A549 (cell line): ENCODE measurements around the gene ZC3H12D. TPM values are rescaled to one million over a fixed set of nuclear protein-coding genes. Genes with fewer than 3 reads are reported as not detected.

Source experiments
- ATAC-seq, 2 experiments: fragments of 200-7000 bp in 1 of 2; fragments of >200 bp in 1 of 2; cut with Nextera tagmentation in 1 of 2; cut with Tn5 transposase in 1 of 2; 3 replicates each; pipeline versions ENCODE4 v1.8.0 to v1.9.1; 2018 to 2020; ENCODE audit warnings: mild to moderate bottlenecking in 1 of 2, moderate library complexity in 1 of 2
- CTCF ChIA-PET: fragments of 300-600 bp; sonication (Branson Sonifier 250); formaldehyde crosslinking; extraction: SDS; loops from one replicate; lab custom pipeline; 2021; ENCODE audit warnings: antibody characterized with exemption, inconsistent platforms; lab: Yijun Ruan, JAX
- POLR2A ChIA-PET: fragments of 350-600 bp; formaldehyde crosslinking; extraction: SDS; loops from one replicate; lab custom pipeline; 2021; ENCODE audit warnings: antibody characterized with exemption, inconsistent platforms; lab: Yijun Ruan, JAX
- DNase-seq, 2 experiments: peaks; one replicate each; pipeline versions ENCODE4 v3.0.0 to v3.0.0-alpha.2; 2011 to 2016; ENCODE audit warnings: low read depth in 1 of 2, low spot score in 1 of 2
- FAIRE-seq: peaks from 2 replicates; lab custom pipeline; 2011; peaks lifted over from hg19 to GRCh38; lab: Jason Lieb, UNC
- H3K27ac ChIP-seq, 2 experiments: fragments of >200 bp; sonication (Bioruptor Twin); formaldehyde crosslinking; 3 replicates each; pipeline ENCODE4 v1.5.1; 2016 to 2017
- H3K4me1 ChIP-seq: fragments of >200 bp; sonication (Bioruptor Twin); formaldehyde crosslinking; 3 replicates; pipeline ENCODE4 v1.6.1; 2016
- H3K4me2 ChIP-seq: fragments of >200 bp; sonication (Bioruptor Twin); formaldehyde crosslinking; 3 replicates; pipeline ENCODE4 v1.6.1; 2016
- H3K4me3 ChIP-seq: fragments of >200 bp; sonication (Bioruptor Twin); formaldehyde crosslinking; 3 replicates; pipeline ENCODE4 v1.5.1; 2016
- H3K9me3 ChIP-seq: fragments of >200 bp; sonication (Bioruptor Twin); formaldehyde crosslinking; 3 replicates; pipeline ENCODE4 v1.6.1; 2016
- CEBPB ChIP-seq, 2 experiments: fragments of >200 bp in 1 of 2; sonication (Bioruptor Twin) in 1 of 2; formaldehyde crosslinking in 1 of 2; IDR thresholded peaks; 2 replicates each; pipeline ENCODE4 v1.6.1; 2012 to 2016
- CHD4 ChIP-seq: fragments of 200-600 bp; sonication (generic); IDR thresholded peaks from 2 replicates; pipeline ENCODE4 v1.6.1; 2016; ENCODE audit warnings: antibody characterized with exemption, mild to moderate bottlenecking, borderline replicate concordance
- E2F6 ChIP-seq: IDR thresholded peaks from 2 replicates; pipeline ENCODE4 v1.6.1; 2012; ENCODE audit warnings: low read depth, borderline replicate concordance
- EHF ChIP-seq: fragments of 250-450 bp; sonication (Bioruptor Pico); IDR thresholded peaks from 2 replicates; pipeline ENCODE4 v1.5.0; 2020; ENCODE audit warnings: mild to moderate bottlenecking
- EHMT2 ChIP-seq: fragments of 200-600 bp; sonication (generic); IDR thresholded peaks from 2 replicates; pipeline ENCODE4 v1.6.1; 2016; ENCODE audit warnings: antibody characterized with exemption, low read depth, mild to moderate bottlenecking, moderate library complexity
- FOSL2 ChIP-seq, 2 experiments: fragments of 450-650 bp in 1 of 2; fragments of >200 bp in 1 of 2; sonication (Bioruptor Twin) in 1 of 2; formaldehyde crosslinking; IDR thresholded peaks; 2 replicates each; pipeline versions ENCODE4 v1.5.0 to v1.6.1; 2016 to 2020; ENCODE audit warnings: mild to moderate bottlenecking in 1 of 2, moderate library complexity in 1 of 2
- GATA3 ChIP-seq: IDR thresholded peaks from 2 replicates; pipeline ENCODE4 v1.6.1; 2012; ENCODE audit warnings: borderline replicate concordance
- HDAC2 ChIP-seq: fragments of 200-600 bp; sonication (generic); IDR thresholded peaks from 2 replicates; pipeline ENCODE4 v1.6.1; 2016
- HEYL ChIP-seq: fragments of 250-450 bp; sonication (Bioruptor Pico); IDR thresholded peaks from 2 replicates; pipeline ENCODE4 v1.8.0; 2021; ENCODE audit warnings: mild to moderate bottlenecking, moderate library complexity
- JUNB ChIP-seq: fragments of >200 bp; sonication (Bioruptor Twin); formaldehyde crosslinking; IDR thresholded peaks from 2 replicates; pipeline ENCODE4 v1.6.1; 2016
- KDM5A ChIP-seq: fragments of 200-600 bp; sonication (generic); IDR thresholded peaks from 2 replicates; pipeline ENCODE4 v1.6.1; 2016; ENCODE audit warnings: antibody characterized with exemption, mild to moderate bottlenecking
- MAFK ChIP-seq: fragments of 450-650 bp; IDR thresholded peaks from 2 replicates; pipeline ENCODE4 v1.6.1; 2014; ENCODE audit not compliant: partially characterized antibody
- MAX ChIP-seq: IDR thresholded peaks from 2 replicates; pipeline ENCODE4 v1.6.1; 2012
- MAZ ChIP-seq: fragments of 150-350 bp; IDR thresholded peaks from 2 replicates; pipeline ENCODE4 v1.6.1; 2014; ENCODE audit warnings: antibody characterized with exemption, low read depth, low read length, borderline replicate concordance
- NFE2L2 ChIP-seq: fragments of 150-350 bp; conservative IDR thresholded peaks from 2 replicates; pipeline ENCODE4 v1.6.1; 2014; ENCODE audit warnings: low read length
- NPAS2 ChIP-seq: fragments of 250-450 bp; sonication (Bioruptor Pico); IDR thresholded peaks from 2 replicates; pipeline ENCODE4 v1.8.0; 2022; ENCODE audit warnings: mild to moderate bottlenecking, moderate library complexity, borderline replicate concordance
- NR3C1 ChIP-seq: fragments of >200 bp; sonication (Bioruptor Twin); formaldehyde crosslinking; IDR thresholded peaks from 3 replicates; pipeline ENCODE4 v1.6.1; 2017
- PHF8 ChIP-seq: fragments of 200-600 bp; sonication (generic); IDR thresholded peaks from 2 replicates; pipeline ENCODE4 v1.6.1; 2016; ENCODE audit warnings: low read depth, mild to moderate bottlenecking, antibody characterized with exemption, moderate library complexity, borderline replicate concordance
- POLR2AphosphoS2 ChIP-seq: conservative IDR thresholded peaks from 2 replicates; pipeline ENCODE4 v1.6.1; 2012; ENCODE audit warnings: low read length, improper control_type of control experiment, inconsistent platforms
- RARB ChIP-seq: fragments of 250-450 bp; sonication (Bioruptor Pico); IDR thresholded peaks from 2 replicates; pipeline ENCODE4 v1.8.0; 2021; ENCODE audit warnings: mild to moderate bottlenecking, moderate library complexity
- SREBF2 ChIP-seq: fragments of 450-650 bp; IDR thresholded peaks from 2 replicates; pipeline ENCODE4 v1.6.1; 2014; ENCODE audit warnings: mild to moderate bottlenecking, moderate library complexity
- TFCP2L1 ChIP-seq: fragments of 250-450 bp; sonication (Bioruptor Pico); IDR thresholded peaks from 2 replicates; pipeline ENCODE4 v1.5.0; 2021; ENCODE audit warnings: mild to moderate bottlenecking
- TP53 ChIP-seq: fragments of 250-450 bp; sonication (Bioruptor Pico); IDR thresholded peaks from 2 replicates; pipeline ENCODE4 v1.5.0; 2021; ENCODE audit warnings: mild to moderate bottlenecking, moderate library complexity
- ZC3H11A ChIP-seq: fragments of 450-650 bp; IDR thresholded peaks from 2 replicates; pipeline ENCODE4 v1.6.1; 2014; ENCODE audit warnings: antibody characterized with exemption, mild to moderate bottlenecking
- ZFP36 ChIP-seq: fragments of 450-650 bp; IDR thresholded peaks from 2 replicates; pipeline ENCODE4 v1.6.1; 2014; ENCODE audit warnings: borderline replicate concordance; ENCODE audit not compliant: partially characterized antibody
- WGBS: methylation state at CpG from one replicate; pipeline ENCODE4 v1.1.6; 2017; ENCODE audit errors: missing lambda C conversion rate; 5-methylcytosine and 5-hydroxymethylcytosine counted together
- polyA plus RNA-seq, 4 experiments: library from polyadenylated mRNA; depleted of rRNA in 3 of 4; stranded (reverse); fragments of >200 nt; fragmentation: RNase III in 1 of 4; extraction: RNeasy Plus Mini Kit Qiagen cat#74134 plus additional on column Dnase treatment in 1 of 4; gene quantifications; 2 replicates in 3 of 4; 3 replicates in 1 of 4; pipeline ENCODE4 v1.2.3, GENCODE V29; 2011 to 2017
- TF ChIP-seq, protein P1 (sequence below): fragments of >200 bp; sonication (Bioruptor Twin); formaldehyde crosslinking; IDR thresholded peaks from 3 replicates; pipeline ENCODE4 v1.5.1; 2016

ZC3H12D gene
- polyA plus RNA-seq, 2 of the 4 experiments (the other 2 are of a cell fraction), result 0.04 to 0.12 TPM

- H3K4me3 ChIP-seq, result no peak overlapping the region
- FAIRE-seq (no peak), DNase-seq (no peak), ATAC-seq (no peak)
- no peaks in the 10 kb centered on the region for H3K9me3 ChIP-seq
- ChIA-PET CTCF (interaction anchor here (0.7 to 0.9 kb wide), 2 partner anchors 28 to 29 kb away, joined by 3 to 4 read pairs; no protein-coding TSS in a partner anchor), POLR2A (no interaction called here)
- peaks cover 17% of the 10 kb centered on the region for H3K4me1 ChIP-seq
- 84% methylated on average over 3 of the region's 3 CpGs for WGBS
- no peak overlapping the region for H3K4me2 ChIP-seq
- H3K27ac ChIP-seq, result no peak overlapping the region
- no peak for TF ChIP-seq TP53
- TF ChIP-seq NR3C1, result no peak
- TF ChIP-seq GATA3, result no peak
- no peak for TF ChIP-seq SREBF2
- no peak for TF ChIP-seq HDAC2
- no peak for TF ChIP-seq ZFP36
- TF ChIP-seq, protein P1, sequence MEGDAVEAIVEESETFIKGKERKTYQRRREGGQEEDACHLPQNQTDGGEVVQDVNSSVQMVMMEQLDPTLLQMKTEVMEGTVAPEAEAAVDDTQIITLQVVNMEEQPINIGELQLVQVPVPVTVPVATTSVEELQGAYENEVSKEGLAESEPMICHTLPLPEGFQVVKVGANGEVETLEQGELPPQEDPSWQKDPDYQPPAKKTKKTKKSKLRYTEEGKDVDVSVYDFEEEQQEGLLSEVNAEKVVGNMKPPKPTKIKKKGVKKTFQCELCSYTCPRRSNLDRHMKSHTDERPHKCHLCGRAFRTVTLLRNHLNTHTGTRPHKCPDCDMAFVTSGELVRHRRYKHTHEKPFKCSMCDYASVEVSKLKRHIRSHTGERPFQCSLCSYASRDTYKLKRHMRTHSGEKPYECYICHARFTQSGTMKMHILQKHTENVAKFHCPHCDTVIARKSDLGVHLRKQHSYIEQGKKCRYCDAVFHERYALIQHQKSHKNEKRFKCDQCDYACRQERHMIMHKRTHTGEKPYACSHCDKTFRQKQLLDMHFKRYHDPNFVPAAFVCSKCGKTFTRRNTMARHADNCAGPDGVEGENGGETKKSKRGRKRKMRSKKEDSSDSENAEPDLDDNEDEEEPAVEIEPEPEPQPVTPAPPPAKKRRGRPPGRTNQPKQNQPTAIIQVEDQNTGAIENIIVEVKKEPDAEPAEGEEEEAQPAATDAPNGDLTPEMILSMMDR, result no peak
- TF ChIP-seq EHF (CRISPR knock-in tag), result no peak
- TF ChIP-seq MAX, result no peak
- no peak for TF ChIP-seq MAFK
- TF ChIP-seq PHF8, result no peak
- no peak for TF ChIP-seq HEYL (CRISPR knock-in tag)
- TF ChIP-seq EHMT2, result no peak
- TF ChIP-seq CEBPB (IDR thresholded peaks at IDR 0.05), result no peak
- TF ChIP-seq MAZ, result no peak
- TF ChIP-seq ZC3H11A, result no peak
- no peak for TF ChIP-seq NFE2L2
- TF ChIP-seq KDM5A, result no peak
- no peak for TF ChIP-seq JUNB
These were observed 4.0 kb upstream of the ZC3H12D start for GRCh38 chr6:149488815-149489214.

DNA sequence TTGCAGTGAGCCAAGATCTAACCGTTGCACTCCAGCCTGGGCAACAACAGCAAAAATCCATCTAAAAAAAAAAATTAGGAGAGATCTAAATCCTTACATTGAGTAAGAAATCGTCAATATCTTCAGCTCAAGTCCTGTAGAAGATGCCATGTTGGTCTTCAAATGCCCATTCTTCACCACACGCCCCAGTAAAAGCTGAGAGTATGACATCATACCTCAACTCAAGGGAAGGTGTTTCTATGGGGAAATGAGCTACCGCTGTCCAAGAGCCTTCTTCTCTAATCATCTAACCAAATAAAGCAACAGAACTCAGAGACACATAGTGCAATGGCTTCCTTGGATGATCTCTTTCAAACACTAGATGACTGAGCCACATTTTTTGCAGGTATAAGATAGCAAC is 2.5 kb upstream of the ZC3H12D start:
- Histone ChIP-seq H3K27ac (no peak overlapping the region), H3K4me3 (no peak overlapping the region), H3K4me1 (peaks cover 17% of the 10 kb centered on the region), H3K4me2 (no peak overlapping the region), H3K9me3 (no peaks in the 10 kb centered on the region)
- 85% methylated on average over 4 of the region's 4 CpGs for WGBS
- no peak for DNase-seq
- ChIA-PET POLR2A (interaction anchor here (0.5 kb wide), 1 partner anchor 12 kb away, joined by 4 read pairs; no protein-coding TSS in a partner anchor), CTCF (interaction anchor here (0.5 kb wide), 1 partner anchor 767 kb away, joined by 3 read pairs; no protein-coding TSS in a partner anchor)
- no peak for FAIRE-seq
- no peak for ATAC-seq
- no peak for TF ChIP-seq NPAS2 (CRISPR knock-in tag)
- no peak for TF ChIP-seq CHD4
- TF ChIP-seq TFCP2L1 (CRISPR knock-in tag), result no peak

GRCh38 chr6:149483849-149484655 is 762 bp downstream of the ZC3H12D start:
- no peak for DNase-seq
- no peak for ATAC-seq
- no peak for TF ChIP-seq MAZ
- no peak for TF ChIP-seq EHF (CRISPR knock-in tag)
- TF ChIP-seq FOSL2 (IDR thresholded peaks at IDR 0.05), result no peak
- no peak for TF ChIP-seq FOSL2 (CRISPR knock-in tag; IDR thresholded peaks at IDR 0.05)
- no peak for TF ChIP-seq E2F6
- no peak for TF ChIP-seq NR3C1
- TF ChIP-seq CHD4, result no peak
- TF ChIP-seq MAFK, result no peak
- no peak for TF ChIP-seq MAX
- TF ChIP-seq RARB (CRISPR knock-in tag), result no peak
- TF ChIP-seq POLR2AphosphoS2, result no peak
- TF ChIP-seq, protein P1, result no peak
- no peak for TF ChIP-seq JUNB
- Histone ChIP-seq H3K4me2 (peak overlapping the region; percentile 73), H3K9me3 (no peaks in the 10 kb centered on the region), H3K4me1 (peaks cover 17% of the 10 kb centered on the region), H3K27ac (peak overlapping the region in 1 of 2 experiments; percentile 79; a peak in 3 of 6 replicates), H3K4me3 (no peak overlapping the region)
- 81% methylated on average over 8 of the region's 11 CpGs for WGBS
- FAIRE-seq, result no peak
- CTCF ChIA-PET, result interaction anchor here (1.1 kb wide), 1 partner anchor 30 kb away, joined by 3 read pairs; no protein-coding TSS in a partner anchor
- POLR2A ChIA-PET, result interaction anchor here (0.6 kb wide), 1 partner anchor 369 kb away, joined by 4 read pairs; no protein-coding TSS in a partner anchor
